Mesenchymal stem cell (in vitro differentiated cells and primary cell): ENCODE results near the gene BICD1.

ENCODE experiments used
- DNase-seq: peaks from one replicate; pipeline ENCODE4 v3.0.0-alpha.2; 2013
- H2AFZ ChIP-seq: one replicate; pipeline ENCODE4 v1.6.1; 2013; ENCODE audit warnings: low read depth, mild to moderate bottlenecking, control low read depth, inconsistent platforms, low read length, moderate library complexity
- H2AK5ac ChIP-seq: 2 replicates; pipeline ENCODE4 v1.6.1; 2013; ENCODE audit warnings: low read length, moderate library complexity, mild to moderate bottlenecking, inconsistent platforms; ENCODE audit not compliant: severe bottlenecking
- H2BK120ac ChIP-seq: one replicate; pipeline ENCODE4 v1.6.1; 2013; ENCODE audit warnings: low read depth, mild to moderate bottlenecking, inconsistent platforms, low read length, moderate library complexity
- H2BK12ac ChIP-seq, 2 experiments: one replicate each; pipeline ENCODE4 v1.6.1; 2013; ENCODE audit warnings: inconsistent platforms in 2 of 2, low read length in 2 of 2, mild to moderate bottlenecking in 2 of 2, moderate library complexity in 2 of 2, control low read depth in 1 of 2
- H2BK15ac ChIP-seq: one replicate; pipeline ENCODE4 v1.6.1; 2013; ENCODE audit warnings: mild to moderate bottlenecking, low read depth, inconsistent platforms; ENCODE audit not compliant: poor library complexity, severe bottlenecking
- H2BK5ac ChIP-seq: 2 replicates; pipeline ENCODE4 v1.6.1; 2013; ENCODE audit warnings: low read depth, mild to moderate bottlenecking, low read length, control low read depth, inconsistent platforms; ENCODE audit not compliant: poor library complexity, severe bottlenecking
- H3K14ac ChIP-seq, 2 experiments: one replicate each; pipeline ENCODE4 v1.6.1; 2013; ENCODE audit warnings: inconsistent platforms in 2 of 2, low read length in 2 of 2, control low read depth in 1 of 2, mild to moderate bottlenecking in 1 of 2, moderate library complexity in 1 of 2
- H3K18ac ChIP-seq, 2 experiments: one replicate each; pipeline ENCODE4 v1.6.1; 2013; ENCODE audit warnings: inconsistent platforms in 2 of 2, low read length in 2 of 2, control low read depth in 1 of 2, low read depth in 1 of 2, mild to moderate bottlenecking in 1 of 2
- H3K23ac ChIP-seq, 2 experiments: one replicate each; pipeline ENCODE4 v1.6.1; 2013; ENCODE audit warnings: inconsistent platforms in 2 of 2, low read length in 2 of 2, mild to moderate bottlenecking in 2 of 2, moderate library complexity in 2 of 2, control low read depth in 1 of 2
- H3K27ac ChIP-seq: 2 replicates; pipeline ENCODE4 v1.5.1; 2013; ENCODE audit warnings: mild to moderate bottlenecking, moderate library complexity, low read length, control low read depth, inconsistent platforms; ENCODE audit not compliant: poor library complexity, severe bottlenecking
- H3K27me3 ChIP-seq, 2 experiments: 2 replicates each; pipeline versions ENCODE4 v1.6.1 to v1.7.0; 2013; ENCODE audit warnings: low read length in 2 of 2, mild to moderate bottlenecking in 2 of 2, moderate library complexity in 2 of 2, control low read depth in 1 of 2, inconsistent platforms in 1 of 2; ENCODE audit not compliant: control insufficient read depth in 1 of 2, insufficient read depth in 1 of 2
- H3K36me3 ChIP-seq, 2 experiments: 2 replicates each; pipeline versions ENCODE4 v1.6.1 to v1.7.0; 2013; ENCODE audit warnings: low read length in 2 of 2, control low read depth in 1 of 2, inconsistent platforms in 1 of 2, low read depth in 1 of 2, mild to moderate bottlenecking in 1 of 2; ENCODE audit not compliant: insufficient read depth in 2 of 2, control insufficient read depth in 1 of 2
- H3K4ac ChIP-seq, 2 experiments: one replicate each; pipeline ENCODE4 v1.6.1; 2013; ENCODE audit warnings: inconsistent platforms in 2 of 2, low read length in 2 of 2, mild to moderate bottlenecking in 2 of 2, moderate library complexity in 2 of 2, control low read depth in 1 of 2, low read depth in 1 of 2
- H3K4me1 ChIP-seq: 2 replicates; pipeline ENCODE4 v1.6.1; 2013; ENCODE audit warnings: low read depth, low read length, control low read depth; ENCODE audit not compliant: control insufficient read depth, insufficient read depth
- H3K4me2 ChIP-seq: 2 replicates; pipeline ENCODE4 v1.6.1; 2013; ENCODE audit warnings: low read length, mild to moderate bottlenecking, inconsistent platforms; ENCODE audit not compliant: poor library complexity, severe bottlenecking
- H3K4me3 ChIP-seq, 2 experiments: 2 replicates each; pipeline versions ENCODE4 v1.5.1 to v1.7.0; 2013; ENCODE audit warnings: low read length in 2 of 2, mild to moderate bottlenecking in 2 of 2, control low read depth in 1 of 2, low read depth in 1 of 2; ENCODE audit not compliant: insufficient read depth in 1 of 2
- H3K79me1 ChIP-seq: replicated peaks from 2 replicates; pipeline ENCODE4 v1.6.1; 2013; ENCODE audit warnings: mild to moderate bottlenecking, control low read depth, low read length, inconsistent platforms; ENCODE audit not compliant: poor library complexity, severe bottlenecking
- H3K9ac ChIP-seq: 2 replicates; pipeline ENCODE4 v1.7.0; 2013; ENCODE audit warnings: mild to moderate bottlenecking, low read length, moderate library complexity
- H3K9me3 ChIP-seq: 2 replicates; pipeline ENCODE4 v1.7.0; 2013; ENCODE audit warnings: mild to moderate bottlenecking, low read length; ENCODE audit not compliant: control insufficient read depth
- H4K8ac ChIP-seq: one replicate; pipeline ENCODE4 v1.6.1; 2013; ENCODE audit warnings: inconsistent platforms, mild to moderate bottlenecking, low read length, moderate library complexity
- H4K91ac ChIP-seq: one replicate; pipeline ENCODE4 v1.6.1; 2013; ENCODE audit warnings: mild to moderate bottlenecking, low read length, inconsistent platforms
- WGBS: methylation state at CpG from one replicate; pipeline ENCODE4 v1.1.7; 2013; ENCODE audit warnings: mixed read lengths; 5-methylcytosine and 5-hydroxymethylcytosine counted together

Gene BICD1

GRCh38 chr12:32296567-32296966 lies 189.9 kb downstream of the BICD1 start:
- no peak overlapping the region for H4K91ac ChIP-seq
- H2BK12ac ChIP-seq: no peak overlapping the region
- H3K4me2 ChIP-seq: no peak overlapping the region
- no peak overlapping the region for H2AK5ac ChIP-seq
- WGBS: 79% methylated on average over 3 of the region's 4 CpGs
- H3K36me3 ChIP-seq: peaks cover 0 to 11% of the 10 kb centered on the region in 2 experiments
- peak overlapping the region; percentile 79 for H3K27ac ChIP-seq
- H3K4me3 ChIP-seq: no peak overlapping the region
- H3K14ac ChIP-seq: no peak overlapping the region
- H4K8ac ChIP-seq: no peak overlapping the region
- no peak overlapping the region for H3K18ac ChIP-seq
- H3K9me3 ChIP-seq: no peaks in the 10 kb centered on the region
- H3K4ac ChIP-seq: no peak overlapping the region
- no peak for DNase-seq
- no peaks in the 10 kb centered on the region for H3K27me3 ChIP-seq
- H3K79me1 ChIP-seq: peaks cover 15% of the 10 kb centered on the region
- H2BK15ac ChIP-seq: no peak overlapping the region
- H2AFZ ChIP-seq: no peak overlapping the region
- no peak overlapping the region for H3K9ac ChIP-seq
- H2BK5ac ChIP-seq: no peak overlapping the region
- H3K23ac ChIP-seq: no peak overlapping the region
- H2BK120ac ChIP-seq: no peak overlapping the region
- peaks cover 14% of the 10 kb centered on the region for H3K4me1 ChIP-seq

GRCh38 chr12:32298917-32299316 lies 192.3 kb downstream of the BICD1 start:
- Histone ChIP-seq H2BK15ac (no peak overlapping the region), H3K9ac (no peak overlapping the region), H2BK12ac (no peak overlapping the region), H3K4me1 (peaks cover 14% of the 10 kb centered on the region), H3K14ac (no peak overlapping the region), H3K27ac (no peak overlapping the region), H4K8ac (no peak overlapping the region), H4K91ac (no peak overlapping the region), H3K23ac (no peak overlapping the region), H3K79me1 (peaks cover 15% of the 10 kb centered on the region), H3K36me3 (peaks cover 0 to 9% of the 10 kb centered on the region in 2 experiments), H2AFZ (no peak overlapping the region), H3K4ac (no peak overlapping the region), H2AK5ac (no peak overlapping the region), H3K9me3 (no peaks in the 10 kb centered on the region), H3K18ac (no peak overlapping the region), H3K27me3 (no peaks in the 10 kb centered on the region), H2BK120ac (no peak overlapping the region), H2BK5ac (no peak overlapping the region), H3K4me3 (no peak overlapping the region), H3K4me2 (no peak overlapping the region)
- no peak for DNase-seq
- WGBS: 100% methylated on average over 2 of the region's 3 CpGs

GRCh38 chr12:32301216-32301615 lies 194.6 kb downstream of the BICD1 start:
- 54% methylated on average over 5 of the region's 5 CpGs for WGBS
- Histone ChIP-seq H2BK120ac (no peak overlapping the region), H3K27me3 (no peaks in the 10 kb centered on the region), H3K18ac (no peak overlapping the region), H2AK5ac (no peak overlapping the region), H3K4me2 (no peak overlapping the region), H4K8ac (no peak overlapping the region), H3K4ac (no peak overlapping the region), H3K14ac (no peak overlapping the region), H2BK12ac (no peak overlapping the region), H3K4me3 (no peak overlapping the region), H2BK15ac (no peak overlapping the region), H3K4me1 (peaks cover 10% of the 10 kb centered on the region), H4K91ac (no peak overlapping the region), H3K79me1 (peaks cover 21% of the 10 kb centered on the region), H3K36me3 (peaks cover 6 to 8% of the 10 kb centered on the region in 2 experiments), H3K27ac (no peak overlapping the region), H3K23ac (no peak overlapping the region), H2AFZ (no peak overlapping the region), H3K9ac (no peak overlapping the region), H2BK5ac (no peak overlapping the region), H3K9me3 (no peaks in the 10 kb centered on the region)
- peak; percentile 81 for DNase-seq

GRCh38 chr12:32302218-32303173 lies 195.8 kb downstream of the BICD1 start:
- Histone ChIP-seq H4K8ac (no peak overlapping the region), H2BK12ac (no peak overlapping the region), H3K18ac (no peak overlapping the region), H3K23ac (no peak overlapping the region), H2BK120ac (no peak overlapping the region), H3K4me2 (no peak overlapping the region), H3K4me1 (peaks cover 6% of the 10 kb centered on the region), H3K4me3 (no peak overlapping the region), H3K27ac (no peak overlapping the region), H3K79me1 (peaks cover 21% of the 10 kb centered on the region), H2BK5ac (no peak overlapping the region), H2BK15ac (no peak overlapping the region), H2AFZ (no peak overlapping the region), H3K9me3 (no peaks in the 10 kb centered on the region), H4K91ac (no peak overlapping the region), H3K14ac (no peak overlapping the region), H3K36me3 (peaks cover 13 to 17% of the 10 kb centered on the region in 2 experiments), H3K4ac (no peak overlapping the region), H3K27me3 (no peaks in the 10 kb centered on the region), H3K9ac (no peak overlapping the region), H2AK5ac (no peak overlapping the region)
- WGBS: 81% methylated on average over 6 of the region's 6 CpGs
- no peak for DNase-seq
